ENCODE data around the gene XK. TPM values are rescaled to one million over a fixed set of nuclear protein-coding genes. Genes with fewer than 3 reads are reported as not detected.

The XK gene
- total RNA-seq, 1 donor from 2014 or later = 1.3 TPM

DNA sequence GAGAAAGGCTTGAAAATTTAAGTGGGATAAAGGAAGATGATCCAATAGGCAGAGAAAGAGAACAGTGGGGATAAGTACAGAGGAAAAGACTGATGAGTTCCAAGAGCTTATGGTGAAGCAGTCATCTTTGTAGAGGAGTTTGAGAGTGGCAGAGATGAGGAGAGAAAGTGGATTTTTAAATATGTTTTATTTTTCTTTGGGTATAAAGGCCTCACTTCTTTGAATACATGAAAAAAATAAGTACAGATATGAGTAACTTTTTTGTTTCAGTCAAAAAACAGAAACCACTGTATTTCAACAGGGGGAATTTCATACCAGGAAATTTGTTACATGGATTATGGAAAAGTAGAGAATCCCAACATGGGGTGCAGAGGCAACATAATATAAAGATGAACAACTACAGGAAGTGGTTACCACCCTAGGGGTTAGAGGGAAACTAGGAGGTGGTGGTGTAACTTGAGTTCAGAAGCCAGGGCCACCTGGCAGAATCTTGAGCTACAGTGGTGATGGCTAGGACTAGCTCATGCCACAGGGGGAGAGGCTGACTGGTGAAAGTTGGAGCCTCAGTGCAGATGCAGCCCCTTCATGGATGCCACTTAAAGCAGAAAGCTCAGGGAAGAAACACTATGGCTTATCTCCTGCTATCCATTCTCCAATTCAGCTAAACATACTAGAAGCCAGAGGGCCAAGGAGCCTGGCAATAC is 90.8 kb downstream of the XK start:
- no peaks in the 10 kb centered on the region for H3K4me1 ChIP-seq
- no peaks in the 10 kb centered on the region for H3K79me2 ChIP-seq (ENCODE audit: low read depth)
- Mint-ChIP-seq H3K9me3 (no peaks in the 10 kb centered on the region), H3K27ac (no peak overlapping the region), H3K4me3 (no peak overlapping the region), H3K27me3 (ENCODE audit: insufficient read depth, low read depth) (no peaks in the 10 kb centered on the region), H3K4me1 (no peaks in the 10 kb centered on the region), H3K36me3 (no peaks in the 10 kb centered on the region)
- no peak overlapping the region for H3K9ac ChIP-seq
- no peak overlapping the region for H3K4me3 ChIP-seq
- H2AFZ ChIP-seq (replicated peaks) = no peak overlapping the region
- no peaks in the 10 kb centered on the region for H3K9me3 ChIP-seq (ENCODE audit: low read depth)
- DNase-seq (ENCODE audit: low spot score) = no peak
- H3F3A ChIP-seq (ENCODE audit: low read depth) = no peaks in the 10 kb centered on the region
- no peaks in the 10 kb centered on the region for H3K27me3 ChIP-seq
- no peak overlapping the region for H3K27ac ChIP-seq
- no peaks in the 10 kb centered on the region for H3K36me3 ChIP-seq
- no peaks in the 10 kb centered on the region for H4K20me1 ChIP-seq (ENCODE audit: low read depth)
- no peak for TF ChIP-seq EZH2phosphoT487 (IDR thresholded peaks at IDR 0.05)
- TF ChIP-seq, protein P1, sequence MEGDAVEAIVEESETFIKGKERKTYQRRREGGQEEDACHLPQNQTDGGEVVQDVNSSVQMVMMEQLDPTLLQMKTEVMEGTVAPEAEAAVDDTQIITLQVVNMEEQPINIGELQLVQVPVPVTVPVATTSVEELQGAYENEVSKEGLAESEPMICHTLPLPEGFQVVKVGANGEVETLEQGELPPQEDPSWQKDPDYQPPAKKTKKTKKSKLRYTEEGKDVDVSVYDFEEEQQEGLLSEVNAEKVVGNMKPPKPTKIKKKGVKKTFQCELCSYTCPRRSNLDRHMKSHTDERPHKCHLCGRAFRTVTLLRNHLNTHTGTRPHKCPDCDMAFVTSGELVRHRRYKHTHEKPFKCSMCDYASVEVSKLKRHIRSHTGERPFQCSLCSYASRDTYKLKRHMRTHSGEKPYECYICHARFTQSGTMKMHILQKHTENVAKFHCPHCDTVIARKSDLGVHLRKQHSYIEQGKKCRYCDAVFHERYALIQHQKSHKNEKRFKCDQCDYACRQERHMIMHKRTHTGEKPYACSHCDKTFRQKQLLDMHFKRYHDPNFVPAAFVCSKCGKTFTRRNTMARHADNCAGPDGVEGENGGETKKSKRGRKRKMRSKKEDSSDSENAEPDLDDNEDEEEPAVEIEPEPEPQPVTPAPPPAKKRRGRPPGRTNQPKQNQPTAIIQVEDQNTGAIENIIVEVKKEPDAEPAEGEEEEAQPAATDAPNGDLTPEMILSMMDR (IDR thresholded peaks at IDR 0.05) = no peak
- no peak for TF ChIP-seq EZH2 (IDR thresholded peaks at IDR 0.05)
- H3K4me2 ChIP-seq = no peak overlapping the region

DNA sequence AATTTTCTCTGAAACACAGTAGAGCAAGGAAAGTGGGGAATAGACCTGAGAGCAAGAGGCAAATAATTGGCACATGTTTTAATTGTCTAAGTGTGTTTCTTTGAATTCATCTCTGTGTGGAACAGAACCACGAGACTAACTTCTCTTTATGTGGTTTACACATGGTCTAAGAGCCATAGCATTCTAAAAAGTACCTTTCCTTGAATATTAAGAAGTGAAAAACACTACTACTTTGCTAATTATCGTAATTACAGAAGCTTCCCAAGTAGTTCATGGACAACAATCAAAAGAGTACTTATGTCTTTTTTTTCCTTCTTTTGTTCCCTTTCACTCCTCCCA is 91.4 kb downstream of the XK start:
- H3K27ac Mint-ChIP-seq = no peak overlapping the region
- no peak for TF ChIP-seq EZH2 (IDR thresholded peaks at IDR 0.05)
- TF ChIP-seq, protein P1 (IDR thresholded peaks at IDR 0.05) = no peak
- TF ChIP-seq EZH2phosphoT487 (IDR thresholded peaks at IDR 0.05) = no peak
- no peak overlapping the region for H3K4me3 Mint-ChIP-seq
- H3K4me2 ChIP-seq = no peak overlapping the region
- no peaks in the 10 kb centered on the region for H3K27me3 Mint-ChIP-seq (ENCODE audit: insufficient read depth, low read depth)
- no peak for DNase-seq (ENCODE audit: low spot score)
- no peaks in the 10 kb centered on the region for H3K36me3 Mint-ChIP-seq
- H3K9ac ChIP-seq = no peak overlapping the region
- H3K79me2 ChIP-seq (ENCODE audit: low read depth) = no peaks in the 10 kb centered on the region
- H3F3A ChIP-seq (ENCODE audit: low read depth) = no peaks in the 10 kb centered on the region
- no peaks in the 10 kb centered on the region for H4K20me1 ChIP-seq (ENCODE audit: low read depth)
- H3K4me1 ChIP-seq = no peaks in the 10 kb centered on the region
- H3K9me3 Mint-ChIP-seq = no peaks in the 10 kb centered on the region
- no peak overlapping the region for H2AFZ ChIP-seq (replicated peaks)
- H3K9me3 ChIP-seq (ENCODE audit: low read depth) = no peaks in the 10 kb centered on the region
- no peaks in the 10 kb centered on the region for H3K4me1 Mint-ChIP-seq
- no peak overlapping the region for H3K4me3 ChIP-seq
- no peaks in the 10 kb centered on the region for H3K27me3 ChIP-seq
- H3K27ac ChIP-seq = no peak overlapping the region
- H3K36me3 ChIP-seq = no peaks in the 10 kb centered on the region

DNA sequence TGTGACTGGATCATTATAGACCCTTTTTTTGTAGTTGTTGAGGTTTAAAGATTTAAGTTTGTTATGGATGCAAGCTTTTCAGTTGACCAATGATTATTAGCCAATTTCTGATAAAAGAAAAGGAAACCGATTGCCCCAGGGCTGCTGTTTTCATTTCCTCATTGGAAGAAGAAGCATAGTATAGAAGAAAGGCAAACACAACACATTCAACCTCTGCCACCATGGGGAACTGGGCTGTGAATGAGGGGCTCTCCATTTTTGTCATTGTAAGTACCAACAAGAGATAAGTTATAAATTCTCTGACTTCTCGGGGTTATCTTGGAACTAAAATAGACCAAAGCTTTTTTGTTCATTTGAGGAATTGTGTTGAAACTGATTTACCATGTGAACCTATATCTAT is 94.3 kb downstream of the XK start, which contains the start of gene CYBB:
TSS of gene CYBB (plus strand) at position 203 of the 400 bp plus-strand sequence. CDS start at position 222, 19 bp downstream.
- H3K4me3 ChIP-seq = no peak within 1 kb of the TSS
- H3K4me2 ChIP-seq = no peak within 1 kb of the TSS
- no peaks in the 10 kb centered on the region for H4K20me1 ChIP-seq (ENCODE audit: low read depth)
- Mint-ChIP-seq H3K27ac (no peak within 1 kb of the TSS), H3K36me3 (no peaks in the 10 kb centered on the region), H3K9me3 (no peaks in the 10 kb centered on the region), H3K4me3 (no peak within 1 kb of the TSS), H3K27me3 (ENCODE audit: insufficient read depth, low read depth) (no peaks in the 10 kb centered on the region), H3K4me1 (no peaks in the 10 kb centered on the region)
- H3K27me3 ChIP-seq = no peaks in the 10 kb centered on the region
- TF ChIP-seq EZH2phosphoT487 (IDR thresholded peaks at IDR 0.05) = no peak
- no peak for TF ChIP-seq EZH2 (IDR thresholded peaks at IDR 0.05)
- TF ChIP-seq, protein P1 (IDR thresholded peaks at IDR 0.05) = no peak
- no peak within 1 kb of the TSS for H3K9ac ChIP-seq
- H3F3A ChIP-seq (ENCODE audit: low read depth) = no peaks in the 10 kb centered on the region
- no peaks in the 10 kb centered on the region for H3K4me1 ChIP-seq
- no peak within 1 kb of the TSS for H2AFZ ChIP-seq (replicated peaks)
- no peaks in the 10 kb centered on the region for H3K36me3 ChIP-seq
- H3K9me3 ChIP-seq (ENCODE audit: low read depth) = no peaks in the 10 kb centered on the region
- DNase-seq (ENCODE audit: low spot score) = no peak
- no peak within 1 kb of the TSS for H3K27ac ChIP-seq
- no peaks in the 10 kb centered on the region for H3K79me2 ChIP-seq (ENCODE audit: low read depth)

All from neural progenitor cell (in vitro differentiated cells).